Cardiac muscle cell (in vitro differentiated cells and primary cell): ENCODE measurements around the gene ATP6V1B1. TPM values are rescaled to one million over a fixed set of nuclear protein-coding genes. Genes with fewer than 3 reads are reported as not detected.

ENCODE experiments used
- DNase-seq, 2 donors: peaks; one replicate each; pipeline versions ENCODE4 v3.0.0 to v3.0.0-alpha.2; 2010 to 2017; ENCODE audit warnings: low read depth in 1 of 2, low spot score in 1 of 2
- H3K27ac ChIP-seq: fragments of 200-600 bp; sonication (generic); 2 replicates; pipeline ENCODE4 v1.5.1; 2016
- H3K27me3 ChIP-seq: fragments of 200-600 bp; sonication (generic); 2 replicates; pipeline ENCODE4 v1.6.0; 2016; ENCODE audit warnings: control low read depth
- H3K36me3 ChIP-seq: fragments of 200-600 bp; sonication (generic); 2 replicates; pipeline ENCODE4 v1.5.1; 2016; ENCODE audit warnings: control low read depth
- H3K4me1 ChIP-seq: fragments of 200-600 bp; sonication (generic); 2 replicates; pipeline ENCODE4 v1.8.1; 2017; ENCODE audit warnings: low read depth, mild to moderate bottlenecking, mixed run types
- H3K4me3 ChIP-seq: fragments of 200-600 bp; sonication (generic); 2 replicates; pipeline ENCODE4 v1.5.1; 2016; ENCODE audit warnings: mild to moderate bottlenecking
- H3K9me3 ChIP-seq: fragments of 200-600 bp; sonication (generic); 2 replicates; pipeline ENCODE4 v1.5.1; 2017; ENCODE audit warnings: low read depth, mild to moderate bottlenecking, control low read depth
- polyA plus RNA-seq: library from polyadenylated mRNA; unstranded; fragments of >200 nt; fragmentation: Nextera tagmentation; extraction: Ambion mirVana; gene quantifications from 2 replicates; pipeline ENCODE4 v1.2.1, GENCODE V29; 2016
- total RNA-seq: library from RNA; depleted of rRNA; stranded (reverse); fragments of >200 nt; gene quantifications from 2 replicates; pipeline ENCODE4 v1.2.3, GENCODE V29; 2016
- TF ChIP-seq, protein P1 (sequence below): IDR thresholded peaks from 2 replicates; pipeline ENCODE4 v1.5.1; 2012; ENCODE audit warnings: low read depth, mild to moderate bottlenecking, low read length

ATP6V1B1 gene
- total and polyA plus RNA-seq, 2 experiments from 2014 or later = 3.0 TPM; not detected in 1

DNA sequence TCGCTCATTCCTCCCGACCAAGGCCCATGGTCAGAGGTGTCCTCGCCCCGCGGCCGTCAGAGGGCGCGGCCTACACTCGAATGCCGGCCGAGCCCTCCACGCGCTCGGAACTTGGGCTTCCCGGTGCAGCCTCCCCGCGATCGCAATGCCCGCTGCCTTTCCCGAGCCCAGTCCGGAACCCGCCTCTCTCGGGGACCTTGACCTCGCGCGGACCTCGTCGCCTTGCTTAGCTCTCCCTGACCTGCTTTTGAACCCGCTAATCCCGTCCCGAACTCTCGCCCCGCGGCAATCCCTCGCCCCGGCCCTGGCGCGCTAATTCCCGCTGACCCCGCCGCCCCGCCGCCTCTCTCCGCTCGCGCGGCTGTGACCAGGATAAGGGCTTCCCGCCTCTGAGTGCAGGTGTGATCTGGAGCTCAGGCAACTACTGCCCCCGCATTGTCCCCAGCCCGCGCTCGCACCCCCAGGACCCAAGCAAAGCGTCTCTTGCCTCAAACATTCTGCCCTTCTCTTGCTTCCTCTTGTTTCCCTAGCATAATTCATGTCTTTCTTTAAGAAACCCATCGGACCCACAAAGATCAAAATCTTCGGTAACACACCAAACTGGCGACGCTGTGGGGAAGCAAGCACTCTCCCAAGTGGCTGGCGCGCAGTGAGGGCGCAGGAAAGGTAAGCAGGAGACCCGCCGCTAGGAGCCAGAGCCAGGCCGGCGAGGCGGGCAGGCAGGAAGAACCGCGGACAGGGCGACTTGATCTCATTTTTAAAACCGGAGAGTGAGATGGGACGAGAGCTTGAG is 46.6 kb upstream of the ATP6V1B1 start:
- Histone ChIP-seq H3K27ac (no peak overlapping the region), H3K4me3 (no peak overlapping the region), H3K9me3 (no peaks in the 10 kb centered on the region), H3K27me3 (peaks cover 100% of the 10 kb centered on the region), H3K36me3 (no peaks in the 10 kb centered on the region), H3K4me1 (no peaks in the 10 kb centered on the region)
- TF ChIP-seq, protein P1, sequence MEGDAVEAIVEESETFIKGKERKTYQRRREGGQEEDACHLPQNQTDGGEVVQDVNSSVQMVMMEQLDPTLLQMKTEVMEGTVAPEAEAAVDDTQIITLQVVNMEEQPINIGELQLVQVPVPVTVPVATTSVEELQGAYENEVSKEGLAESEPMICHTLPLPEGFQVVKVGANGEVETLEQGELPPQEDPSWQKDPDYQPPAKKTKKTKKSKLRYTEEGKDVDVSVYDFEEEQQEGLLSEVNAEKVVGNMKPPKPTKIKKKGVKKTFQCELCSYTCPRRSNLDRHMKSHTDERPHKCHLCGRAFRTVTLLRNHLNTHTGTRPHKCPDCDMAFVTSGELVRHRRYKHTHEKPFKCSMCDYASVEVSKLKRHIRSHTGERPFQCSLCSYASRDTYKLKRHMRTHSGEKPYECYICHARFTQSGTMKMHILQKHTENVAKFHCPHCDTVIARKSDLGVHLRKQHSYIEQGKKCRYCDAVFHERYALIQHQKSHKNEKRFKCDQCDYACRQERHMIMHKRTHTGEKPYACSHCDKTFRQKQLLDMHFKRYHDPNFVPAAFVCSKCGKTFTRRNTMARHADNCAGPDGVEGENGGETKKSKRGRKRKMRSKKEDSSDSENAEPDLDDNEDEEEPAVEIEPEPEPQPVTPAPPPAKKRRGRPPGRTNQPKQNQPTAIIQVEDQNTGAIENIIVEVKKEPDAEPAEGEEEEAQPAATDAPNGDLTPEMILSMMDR = no peak
- DNase-seq = peak; percentile 14 to 54

- TF ChIP-seq, protein P1 = no peak
- H3K4me1 ChIP-seq = no peaks in the 10 kb centered on the region
- no peaks in the 10 kb centered on the region for H3K36me3 ChIP-seq
- H3K27me3 ChIP-seq = peaks cover 100% of the 10 kb centered on the region
- no peaks in the 10 kb centered on the region for H3K9me3 ChIP-seq
- no peak for DNase-seq
- H3K4me3 ChIP-seq = no peak overlapping the region
- H3K27ac ChIP-seq = no peak overlapping the region
These were observed 46.0 kb upstream of the ATP6V1B1 start for GRCh38 chr2:70889716-70890037.

- no peak overlapping the region for H3K27ac ChIP-seq
- no peak for DNase-seq
- no peak overlapping the region for H3K4me3 ChIP-seq
- H3K4me1 ChIP-seq = no peaks in the 10 kb centered on the region
- peaks cover 100% of the 10 kb centered on the region for H3K27me3 ChIP-seq
- H3K36me3 ChIP-seq = no peaks in the 10 kb centered on the region
- no peaks in the 10 kb centered on the region for H3K9me3 ChIP-seq
- TF ChIP-seq, protein P1 = no peak
These were observed 45.1 kb upstream of the ATP6V1B1 start for GRCh38 chr2:70890469-70891065.

DNA sequence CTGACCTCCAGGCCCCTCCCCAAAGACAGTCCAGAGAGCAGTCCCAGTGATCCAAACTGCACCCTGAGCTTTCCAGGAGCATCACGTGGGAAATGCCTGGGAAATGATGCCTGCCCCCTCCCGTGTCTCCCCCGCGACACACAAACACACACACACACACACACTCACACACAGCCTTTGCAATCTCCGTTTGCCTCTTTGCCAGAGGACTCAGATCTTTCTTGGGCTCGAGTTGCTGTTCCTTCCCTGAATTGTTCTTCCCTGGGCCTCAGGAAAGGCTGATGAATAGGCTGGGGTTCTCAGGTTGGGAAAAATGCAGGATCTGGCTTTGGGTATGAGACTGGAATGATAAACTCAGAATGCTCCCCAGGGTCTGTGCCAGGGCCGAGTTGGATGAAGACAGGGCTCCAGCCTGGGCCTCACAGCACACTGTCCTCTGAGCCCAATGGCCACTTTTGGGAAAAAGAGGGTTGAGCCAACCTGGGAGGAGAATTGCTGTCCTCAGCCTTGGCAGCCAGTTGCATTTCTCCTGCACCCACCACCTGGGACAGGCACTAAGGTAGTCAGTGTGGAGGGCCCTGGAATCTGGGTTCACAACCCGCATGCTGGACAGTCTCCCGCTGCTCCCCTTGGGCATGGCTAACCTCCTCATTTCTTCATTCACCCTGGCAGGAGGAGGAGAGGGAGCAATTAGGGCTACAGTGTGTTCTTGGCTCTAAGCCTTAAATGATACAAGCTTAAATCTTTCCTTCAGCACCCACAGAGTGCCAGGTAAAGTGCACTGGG is 43.9 kb upstream of the ATP6V1B1 start:
- Histone ChIP-seq H3K4me1 (no peaks in the 10 kb centered on the region), H3K27me3 (peaks cover 100% of the 10 kb centered on the region), H3K9me3 (no peaks in the 10 kb centered on the region), H3K4me3 (no peak overlapping the region), H3K36me3 (no peaks in the 10 kb centered on the region), H3K27ac (no peak overlapping the region)
- DNase-seq = no peak
- TF ChIP-seq, protein P1 = no peak

- H3K27me3 ChIP-seq = peaks cover 100% of the 10 kb centered on the region
- H3K9me3 ChIP-seq = no peaks in the 10 kb centered on the region
- no peaks in the 10 kb centered on the region for H3K36me3 ChIP-seq
- H3K27ac ChIP-seq = no peak overlapping the region
- TF ChIP-seq, protein P1 = no peak
- no peaks in the 10 kb centered on the region for H3K4me1 ChIP-seq
- H3K4me3 ChIP-seq = no peak overlapping the region
- no peak for DNase-seq
These were observed 43.0 kb upstream of the ATP6V1B1 start for GRCh38 chr2:70892750-70893149.
